H9 (cell line): ENCODE measurements around the gene CDKN2C. TPM values are rescaled to one million over a fixed set of nuclear protein-coding genes. Genes with fewer than 3 reads are reported as not detected.

Source experiments
- DNase-seq: peaks from one replicate; pipeline ENCODE4 v3.0.0-alpha.2; 2017
- H2AFZ ChIP-seq: one replicate; pipeline ENCODE4 v1.6.1; 2013; ENCODE audit warnings: mild to moderate bottlenecking, low read length, control low read depth, moderate library complexity
- H2AK5ac ChIP-seq: 2 replicates; pipeline ENCODE4 v1.6.1; 2013; ENCODE audit warnings: low read length, control low read depth, mixed read lengths; ENCODE audit not compliant: insufficient read length
- H2BK120ac ChIP-seq: one replicate; pipeline ENCODE4 v1.6.1; 2013; ENCODE audit warnings: low read depth, mild to moderate bottlenecking, low read length, control low read depth, inconsistent platforms; ENCODE audit not compliant: poor library complexity, severe bottlenecking
- H2BK12ac ChIP-seq: 2 replicates; pipeline ENCODE4 v1.6.1; 2013; ENCODE audit warnings: low read length, control low read depth, mixed read lengths, low read depth; ENCODE audit not compliant: insufficient read length
- H2BK15ac ChIP-seq: 2 replicates; pipeline ENCODE4 v1.6.1; 2013; ENCODE audit warnings: low read depth, low read length, control low read depth
- H2BK20ac ChIP-seq: one replicate; pipeline ENCODE4 v1.6.1; 2013; ENCODE audit warnings: low read depth, mild to moderate bottlenecking, low read length, control low read depth, inconsistent platforms; ENCODE audit not compliant: poor library complexity, severe bottlenecking
- H2BK5ac ChIP-seq: 2 replicates; pipeline ENCODE4 v1.6.1; 2013; ENCODE audit warnings: low read length, control low read depth, mixed read lengths; ENCODE audit not compliant: insufficient read length
- H3K14ac ChIP-seq: 2 replicates; pipeline ENCODE4 v1.6.1; 2013; ENCODE audit warnings: low read length, control low read depth; ENCODE audit not compliant: insufficient read depth
- H3K18ac ChIP-seq: 2 replicates; pipeline ENCODE4 v1.6.1; 2013; ENCODE audit warnings: low read depth, mild to moderate bottlenecking, mixed read lengths, low read length, control low read depth; ENCODE audit not compliant: insufficient read length
- H3K23ac ChIP-seq: 2 replicates; pipeline ENCODE4 v1.6.1; 2013; ENCODE audit warnings: low read length, control low read depth, mixed read lengths, low read depth; ENCODE audit not compliant: insufficient read length
- H3K23me2 ChIP-seq: 2 replicates; pipeline ENCODE4 v1.6.1; 2013; ENCODE audit warnings: low read depth, mild to moderate bottlenecking, mixed read lengths, low read length, control low read depth; ENCODE audit not compliant: insufficient read length, poor library complexity, severe bottlenecking
- H3K27ac ChIP-seq: 2 replicates; pipeline ENCODE4 v1.5.1; 2013; ENCODE audit warnings: low read length, control low read depth, mixed read lengths, low read depth; ENCODE audit not compliant: insufficient read length
- H3K27me3 ChIP-seq: 2 replicates; pipeline ENCODE4 v1.6.1; 2013; ENCODE audit warnings: low read length, control low read depth, inconsistent platforms; ENCODE audit not compliant: insufficient read depth
- H3K4ac ChIP-seq: 2 replicates; pipeline ENCODE4 v1.6.1; 2013; ENCODE audit warnings: low read depth, mild to moderate bottlenecking, control low read depth, inconsistent platforms, low read length, moderate library complexity
- H3K4me1 ChIP-seq: 2 replicates; pipeline ENCODE4 v1.6.1; 2013; ENCODE audit warnings: low read length, control low read depth, inconsistent platforms; ENCODE audit not compliant: insufficient read depth
- H3K4me2 ChIP-seq: 2 replicates; pipeline ENCODE4 v1.6.1; 2013; ENCODE audit warnings: low read length, control low read depth, mixed read lengths; ENCODE audit not compliant: insufficient read length, insufficient read depth
- H3K56ac ChIP-seq: 2 replicates; pipeline ENCODE4 v1.6.1; 2013; ENCODE audit warnings: low read depth, mild to moderate bottlenecking, mixed read lengths, low read length, control low read depth; ENCODE audit not compliant: insufficient read length
- H3K79me1 ChIP-seq: 2 replicates; pipeline ENCODE4 v1.6.1; 2013; ENCODE audit warnings: low read depth, mild to moderate bottlenecking, moderate library complexity, low read length, control low read depth, inconsistent platforms; ENCODE audit not compliant: insufficient read depth, poor library complexity, severe bottlenecking
- H3K79me2 ChIP-seq: 2 replicates; pipeline ENCODE4 v1.6.1; 2013; ENCODE audit warnings: low read length, control low read depth, inconsistent platforms; ENCODE audit not compliant: insufficient read depth
- H3K9ac ChIP-seq: 2 replicates; pipeline ENCODE4 v1.6.1; 2013; ENCODE audit warnings: low read length, control low read depth, mixed read lengths; ENCODE audit not compliant: insufficient read length; ENCODE audit errors: extremely low read depth
- H3K9me3 ChIP-seq: one replicate; pipeline ENCODE4 v1.6.1; 2013; ENCODE audit warnings: low read depth, low read length, inconsistent platforms; ENCODE audit not compliant: control insufficient read depth
- H3T11ph ChIP-seq: one replicate; pipeline ENCODE4 v1.6.1; 2013; ENCODE audit warnings: mild to moderate bottlenecking, low read length, control low read depth, inconsistent platforms
- H4K20me1 ChIP-seq: one replicate; pipeline ENCODE4 v1.6.1; 2013; ENCODE audit not compliant: control insufficient read depth, insufficient read length, insufficient read depth
- H4K5ac ChIP-seq: 2 replicates; pipeline ENCODE4 v1.6.1; 2013; ENCODE audit warnings: low read depth, mild to moderate bottlenecking, mixed read lengths, low read length, control low read depth; ENCODE audit not compliant: insufficient read length
- H4K8ac ChIP-seq: replicated peaks from 2 replicates; pipeline ENCODE4 v1.6.1; 2013; ENCODE audit warnings: low read length, control low read depth, mixed read lengths, low read depth; ENCODE audit not compliant: insufficient read length
- H4K91ac ChIP-seq: 2 replicates; pipeline ENCODE4 v1.6.1; 2013; ENCODE audit warnings: low read depth, mild to moderate bottlenecking, moderate library complexity, mixed read lengths, low read length, control low read depth; ENCODE audit not compliant: insufficient read length
- H3K27ac Mint-ChIP-seq, 3 experiments: 2 replicates in 2 of 3; 3 replicates in 1 of 3; pipeline ENCODE4 v1.8.0; 2020 to 2021; ENCODE audit warnings: mixed read lengths in 3 of 3, mild to moderate bottlenecking in 1 of 3, moderate library complexity in 1 of 3
- H3K27me3 Mint-ChIP-seq: 2 replicates; pipeline ENCODE4 v1.8.0; 2021; ENCODE audit warnings: low read depth, mild to moderate bottlenecking, moderate library complexity, mixed read lengths
- H3K36me3 Mint-ChIP-seq, 3 experiments: 2 replicates in 2 of 3; 3 replicates in 1 of 3; pipeline ENCODE4 v1.8.0; 2020 to 2021; ENCODE audit warnings: low read depth in 3 of 3, mixed read lengths in 3 of 3; ENCODE audit not compliant: insufficient read depth in 1 of 3
- H3K4me1 Mint-ChIP-seq, 2 experiments: 2 replicates each; pipeline ENCODE4 v1.8.0; 2020; ENCODE audit warnings: mixed read lengths in 2 of 2
- H3K4me3 Mint-ChIP-seq, 2 experiments: 2 replicates in 1 of 2; 3 replicates in 1 of 2; pipeline ENCODE4 v1.8.0; 2020 to 2021; ENCODE audit warnings: mild to moderate bottlenecking in 2 of 2, mixed read lengths in 2 of 2, moderate library complexity in 1 of 2
- H3K9me3 Mint-ChIP-seq, 2 experiments: 2 replicates in 1 of 2; 3 replicates in 1 of 2; pipeline ENCODE4 v1.8.0; 2020; ENCODE audit warnings: mild to moderate bottlenecking in 2 of 2, mixed read lengths in 2 of 2, moderate library complexity in 1 of 2
- WGBS: extraction: QIAGEN DNeasy Blood & Tissue Kit; methylation state at CpG from one replicate; pipeline ENCODE4 v1.1.7; 2013; ENCODE audit warnings: missing lambda C conversion rate, low lambda C conversion rate, mixed read lengths; ENCODE audit not compliant: insufficient read length; ENCODE audit errors: extremely low coverage; 5-methylcytosine and 5-hydroxymethylcytosine counted together
- total RNA-seq: library from RNA; stranded (reverse); gene quantifications from 2 replicates; pipeline ENCODE4 v1.2.1, GENCODE V29; 2021
- TF ChIP-seq, protein P1 (sequence below): fragments of 200-600 bp; sonication (generic); conservative IDR thresholded peaks from 3 replicates; pipeline ENCODE4 v1.8.0; 2021; ENCODE audit warnings: antibody characterized with exemption, mild to moderate bottlenecking

The CDKN2C gene
- total RNA-seq, 1 experiment from 2014 or later: not detected

DNA sequence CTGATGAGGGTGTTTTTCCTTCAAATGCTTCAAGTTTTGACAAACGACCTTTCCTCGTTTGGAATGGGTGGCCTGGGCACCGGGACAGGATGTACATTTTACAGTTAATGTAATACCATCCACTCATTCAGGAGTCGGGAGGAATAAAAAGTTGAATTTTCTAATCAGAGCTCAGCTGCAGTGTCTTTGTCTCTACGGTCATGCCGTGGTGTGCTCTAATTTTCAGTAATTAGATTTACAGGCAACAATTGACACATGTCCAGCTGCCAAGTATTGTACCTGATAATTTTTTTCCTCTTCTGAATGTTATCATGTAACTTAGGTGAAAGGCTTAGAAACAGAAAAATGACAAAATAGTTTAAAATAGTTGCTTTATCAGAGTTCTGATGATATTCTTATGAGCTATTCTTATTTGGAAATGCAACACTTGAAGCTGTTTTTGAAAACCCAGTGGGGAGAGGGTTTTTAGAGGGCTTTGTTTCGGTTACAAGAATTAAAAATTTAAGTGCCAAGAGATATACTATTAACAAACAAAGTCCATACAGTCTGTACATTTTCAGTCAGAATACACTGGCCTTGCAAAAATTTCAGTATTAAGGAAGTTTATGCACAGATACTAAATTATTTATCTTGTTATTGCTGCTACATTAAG lies 1.0 kb downstream of the CDKN2C start:
- WGBS: no CpG with 5 or more reads among the region's 7 CpGs
- no peaks in the 10 kb centered on the region for H3K36me3 Mint-ChIP-seq

More for the DNA sequence above, 1.0 kb downstream of the CDKN2C start:
- H3K4me2 ChIP-seq: no peak overlapping the region
- no peak for DNase-seq
- TF ChIP-seq, protein P1, sequence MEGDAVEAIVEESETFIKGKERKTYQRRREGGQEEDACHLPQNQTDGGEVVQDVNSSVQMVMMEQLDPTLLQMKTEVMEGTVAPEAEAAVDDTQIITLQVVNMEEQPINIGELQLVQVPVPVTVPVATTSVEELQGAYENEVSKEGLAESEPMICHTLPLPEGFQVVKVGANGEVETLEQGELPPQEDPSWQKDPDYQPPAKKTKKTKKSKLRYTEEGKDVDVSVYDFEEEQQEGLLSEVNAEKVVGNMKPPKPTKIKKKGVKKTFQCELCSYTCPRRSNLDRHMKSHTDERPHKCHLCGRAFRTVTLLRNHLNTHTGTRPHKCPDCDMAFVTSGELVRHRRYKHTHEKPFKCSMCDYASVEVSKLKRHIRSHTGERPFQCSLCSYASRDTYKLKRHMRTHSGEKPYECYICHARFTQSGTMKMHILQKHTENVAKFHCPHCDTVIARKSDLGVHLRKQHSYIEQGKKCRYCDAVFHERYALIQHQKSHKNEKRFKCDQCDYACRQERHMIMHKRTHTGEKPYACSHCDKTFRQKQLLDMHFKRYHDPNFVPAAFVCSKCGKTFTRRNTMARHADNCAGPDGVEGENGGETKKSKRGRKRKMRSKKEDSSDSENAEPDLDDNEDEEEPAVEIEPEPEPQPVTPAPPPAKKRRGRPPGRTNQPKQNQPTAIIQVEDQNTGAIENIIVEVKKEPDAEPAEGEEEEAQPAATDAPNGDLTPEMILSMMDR: no peak
- peak overlapping the region in 1 of 2 experiments; percentile 20; a peak in 1 of 5 replicates for H3K4me3 Mint-ChIP-seq
- peaks cover 17% of the 10 kb centered on the region for H3K23me2 ChIP-seq
- H4K20me1 ChIP-seq: no peaks in the 10 kb centered on the region
- peaks cover 95% of the 10 kb centered on the region for H3K27me3 Mint-ChIP-seq
- H2BK5ac ChIP-seq: no peak overlapping the region
- no peak overlapping the region for H2BK12ac ChIP-seq
- H3K9me3 ChIP-seq: no peaks in the 10 kb centered on the region
- peaks cover 59% of the 10 kb centered on the region for H3K27me3 ChIP-seq
- no peak overlapping the region for H3K23ac ChIP-seq
- no peaks in the 10 kb centered on the region for H3K4me1 ChIP-seq
- no peak overlapping the region for H2AFZ ChIP-seq
- peaks cover under 1 to 3% of the 10 kb centered on the region in 2 experiments; a peak in 2 of 5 replicates for H3K9me3 Mint-ChIP-seq
- no peak overlapping the region for H2BK120ac ChIP-seq
- no peak overlapping the region for H3K4ac ChIP-seq
- H3K4me1 Mint-ChIP-seq: peaks cover 13 to 30% of the 10 kb centered on the region in 2 experiments
- H3K14ac ChIP-seq: no peak overlapping the region
- H3T11ph ChIP-seq: no peak overlapping the region
- no peak overlapping the region for H3K9ac ChIP-seq
- H2BK20ac ChIP-seq: no peak overlapping the region
- no peak overlapping the region for H3K56ac ChIP-seq
- no peak overlapping the region for H3K27ac ChIP-seq
- no peaks in the 10 kb centered on the region for H3K79me1 ChIP-seq
- H3K18ac ChIP-seq: no peak overlapping the region
- H3K79me2 ChIP-seq: no peaks in the 10 kb centered on the region
- no peak overlapping the region for H4K5ac ChIP-seq
- no peak overlapping the region for H3K27ac Mint-ChIP-seq
- H2BK15ac ChIP-seq: no peak overlapping the region
- H4K91ac ChIP-seq: no peak overlapping the region
- no peak overlapping the region for H2AK5ac ChIP-seq
- H4K8ac ChIP-seq: no peak overlapping the region
